ENCODE data around the gene PTCRA.

The PTCRA gene

DNA sequence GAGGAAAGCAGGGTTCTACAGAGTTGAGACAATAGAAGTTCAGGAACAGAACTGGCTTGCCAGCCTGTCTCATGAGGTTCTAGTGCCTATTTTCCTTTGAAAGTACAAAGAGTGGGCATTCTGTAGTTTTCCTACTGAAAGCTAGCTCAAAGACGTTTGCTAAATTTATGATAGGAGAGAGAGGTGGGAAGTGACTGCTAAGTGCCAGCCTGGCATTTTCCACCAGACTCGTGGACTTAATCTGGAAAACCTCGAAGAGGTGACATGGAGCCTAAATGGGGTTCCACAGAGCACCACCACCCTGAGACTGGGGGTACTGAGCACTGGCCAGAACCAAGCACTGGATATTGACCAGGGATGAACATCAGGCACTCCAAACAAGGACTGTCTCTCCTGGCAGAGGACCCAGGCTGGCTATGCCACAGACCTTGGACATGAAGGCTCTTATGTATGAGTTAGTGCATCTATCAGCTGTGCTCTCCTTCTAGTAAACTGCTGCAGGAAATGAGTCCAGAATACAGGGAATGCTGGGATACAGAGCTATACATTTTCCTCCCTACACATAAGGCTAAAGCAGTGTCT, 56.0 kb downstream of the PTCRA start:
- no peak for DNase-seq (ENCODE audit: low read depth)

- DNase-seq (ENCODE audit: low read depth): no peak
Measured at GRCh38 chr6:42973926-42974325, 58.1 kb downstream of the PTCRA start.

DNA sequence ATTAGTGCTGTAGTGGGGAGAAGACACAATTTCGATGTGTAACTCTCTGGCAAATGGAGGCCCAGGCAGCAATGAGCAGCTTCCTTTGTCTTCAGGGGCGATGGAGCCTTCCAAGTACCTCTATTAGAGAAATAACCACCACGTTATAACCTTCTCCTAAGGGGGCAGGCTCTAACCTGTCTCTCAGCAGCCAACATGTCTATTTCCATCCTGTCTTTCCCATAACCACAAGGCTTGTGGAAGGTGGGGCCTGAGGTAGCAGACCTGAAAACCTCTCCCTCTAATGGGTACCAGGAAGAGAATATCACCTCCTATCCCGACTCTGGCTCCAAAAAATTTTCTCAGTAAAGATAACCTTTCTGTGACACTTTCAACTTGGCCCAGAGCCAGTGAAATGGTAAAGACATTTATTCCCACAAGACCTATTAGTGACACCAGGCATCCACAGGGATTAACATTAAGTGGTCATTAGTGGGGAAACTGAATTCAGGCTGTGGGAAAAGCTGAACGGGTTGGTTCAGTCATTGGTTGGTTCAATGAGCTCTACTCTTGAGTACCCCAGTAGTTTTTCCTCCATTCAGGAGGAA, 59.2 kb downstream of the PTCRA start:
- no peak for DNase-seq (ENCODE audit: low read depth)

Measured in activated gamma-delta T cell treated with anti-CD3 and anti-CD28 coated beads, Interleukin-2, amount 50 U/mL, for 16 hours (primary cell).